Measurements from ENCODE around the gene GCLC.

DNA sequence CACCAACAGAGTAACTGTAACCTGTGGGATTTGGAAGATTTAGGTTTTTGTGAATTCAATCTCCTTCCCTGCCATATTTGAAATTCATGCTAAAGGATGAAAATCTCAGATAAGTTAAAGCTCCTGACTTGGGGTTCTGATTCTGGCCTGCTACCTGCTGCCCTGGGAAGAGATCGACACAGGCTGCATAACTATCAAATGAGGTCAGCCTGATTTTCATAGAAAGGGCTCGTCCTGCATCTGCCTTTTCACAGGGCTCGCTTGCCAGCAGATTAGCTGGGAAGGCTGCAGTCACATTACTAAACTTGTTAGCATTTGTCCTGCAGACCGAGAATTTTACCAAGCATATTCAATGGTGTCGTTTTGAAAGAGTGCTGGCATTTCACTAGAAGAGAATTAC is 14.6 kb downstream of the GCLC start:
- TF ChIP-seq CTCF (IDR thresholded peaks at IDR 0.05) (no peak), SIN3A (IDR thresholded peaks at IDR 0.05; ENCODE audit: borderline replicate concordance, insufficient read depth, low read depth, low read length) (no peak)
- TF ChIP-seq, protein P1, sequence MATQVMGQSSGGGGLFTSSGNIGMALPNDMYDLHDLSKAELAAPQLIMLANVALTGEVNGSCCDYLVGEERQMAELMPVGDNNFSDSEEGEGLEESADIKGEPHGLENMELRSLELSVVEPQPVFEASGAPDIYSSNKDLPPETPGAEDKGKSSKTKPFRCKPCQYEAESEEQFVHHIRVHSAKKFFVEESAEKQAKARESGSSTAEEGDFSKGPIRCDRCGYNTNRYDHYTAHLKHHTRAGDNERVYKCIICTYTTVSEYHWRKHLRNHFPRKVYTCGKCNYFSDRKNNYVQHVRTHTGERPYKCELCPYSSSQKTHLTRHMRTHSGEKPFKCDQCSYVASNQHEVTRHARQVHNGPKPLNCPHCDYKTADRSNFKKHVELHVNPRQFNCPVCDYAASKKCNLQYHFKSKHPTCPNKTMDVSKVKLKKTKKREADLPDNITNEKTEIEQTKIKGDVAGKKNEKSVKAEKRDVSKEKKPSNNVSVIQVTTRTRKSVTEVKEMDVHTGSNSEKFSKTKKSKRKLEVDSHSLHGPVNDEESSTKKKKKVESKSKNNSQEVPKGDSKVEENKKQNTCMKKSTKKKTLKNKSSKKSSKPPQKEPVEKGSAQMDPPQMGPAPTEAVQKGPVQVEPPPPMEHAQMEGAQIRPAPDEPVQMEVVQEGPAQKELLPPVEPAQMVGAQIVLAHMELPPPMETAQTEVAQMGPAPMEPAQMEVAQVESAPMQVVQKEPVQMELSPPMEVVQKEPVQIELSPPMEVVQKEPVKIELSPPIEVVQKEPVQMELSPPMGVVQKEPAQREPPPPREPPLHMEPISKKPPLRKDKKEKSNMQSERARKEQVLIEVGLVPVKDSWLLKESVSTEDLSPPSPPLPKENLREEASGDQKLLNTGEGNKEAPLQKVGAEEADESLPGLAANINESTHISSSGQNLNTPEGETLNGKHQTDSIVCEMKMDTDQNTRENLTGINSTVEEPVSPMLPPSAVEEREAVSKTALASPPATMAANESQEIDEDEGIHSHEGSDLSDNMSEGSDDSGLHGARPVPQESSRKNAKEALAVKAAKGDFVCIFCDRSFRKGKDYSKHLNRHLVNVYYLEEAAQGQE (IDR thresholded peaks at IDR 0.05; ENCODE audit: insufficient read depth in 1 of 2, low read depth in 2 of 2, low read length in 1 of 2), result no peak

Data from Panc1 (cell line).